HS-27A (cell line): ENCODE data around the gene EIPR1.
"Not testable (repeated sequence)": the region's sequence is repeated elsewhere in the genome, so short reads cannot be mapped to it uniquely, and the experiment has no call there.

Experiments
- DNase-seq: peaks from one replicate; pipeline ENCODE4 v3.0.0-alpha.2; 2012; ENCODE audit warnings: low read depth, missing footprints

EIPR1 gene

GRCh38 chr2:3192920-3193319, 184.7 kb downstream of the EIPR1 start:
- DNase-seq = no peak

- no peak for DNase-seq
Observed at GRCh38 chr2:3192281-3192818, 185.3 kb downstream of the EIPR1 start.

- DNase-seq = no peak
Observed at GRCh38 chr2:3189961-3190360, 187.7 kb downstream of the EIPR1 start.

- DNase-seq = no peak
Observed at GRCh38 chr2:3189076-3189591, 188.5 kb downstream of the EIPR1 start.

GRCh38 chr2:3188405-3188946, 189.1 kb downstream of the EIPR1 start:
- no peak for DNase-seq

- DNase-seq = no peak
Observed at GRCh38 chr2:3187467-3187866, 190.2 kb downstream of the EIPR1 start.

GRCh38 chr2:3186766-3187165, 190.9 kb downstream of the EIPR1 start:
- no peak for DNase-seq

GRCh38 chr2:3185910-3186309, 191.7 kb downstream of the EIPR1 start:
- no peak for DNase-seq

GRCh38 chr2:3185256-3185655, 192.4 kb downstream of the EIPR1 start:
- DNase-seq = no peak

- no peak for DNase-seq
Observed at GRCh38 chr2:3184167-3184566, 193.5 kb downstream of the EIPR1 start.

GRCh38 chr2:3183766-3184165, 193.9 kb downstream of the EIPR1 start:
- no peak for DNase-seq

GRCh38 chr2:3182848-3183247, 194.8 kb downstream of the EIPR1 start:
- DNase-seq = no peak

- DNase-seq = no peak
Observed at GRCh38 chr2:3181416-3182010, 196.1 kb downstream of the EIPR1 start.

- DNase-seq = not testable (repeated sequence)
Observed at GRCh38 chr2:3180909-3181221, 196.8 kb downstream of the EIPR1 start.

GRCh38 chr2:3180082-3180908, 197.3 kb downstream of the EIPR1 start:
- no peak for DNase-seq

- no peak for DNase-seq
Observed at GRCh38 chr2:3179626-3180025, 198.0 kb downstream of the EIPR1 start.

GRCh38 chr2:3179208-3179607, 198.4 kb downstream of the EIPR1 start:
- no peak for DNase-seq

GRCh38 chr2:3178578-3179031, 199.0 kb downstream of the EIPR1 start:
- DNase-seq = no peak

GRCh38 chr2:3177891-3178577, 199.6 kb downstream of the EIPR1 start:
- no peak for DNase-seq

GRCh38 chr2:3176869-3177255, 200.8 kb downstream of the EIPR1 start:
- no peak for DNase-seq

GRCh38 chr2:3176071-3176868, 201.3 kb downstream of the EIPR1 start:
- DNase-seq = no peak

GRCh38 chr2:3175568-3175955, 202.1 kb downstream of the EIPR1 start:
- no peak for DNase-seq
